GM12878 (cell line): ENCODE results near the gene APOLD1. TPM values are rescaled to one million over a fixed set of nuclear protein-coding genes. Genes with fewer than 3 reads are reported as not detected.

Experiments
- ATAC-seq: fragments of 200-7000 bp; cut with Tn5 transposase; 3 replicates; pipeline ENCODE4 v1.9.1; 2020; ENCODE audit warnings: mild to moderate bottlenecking, moderate library complexity
- BruUV-seq: library from RNA; stranded (reverse); fragments of 400-500 nt; replicated peaks from 2 replicates; lab custom pipeline; 2021; lab: Mats Ljungman, UMichigan
- CTCF ChIA-PET: fragments of 300-600 bp; sonication (Branson Sonifier 250); formaldehyde crosslinking; extraction: SDS; loops from one replicate; lab custom pipeline; 2021; ENCODE audit warnings: inconsistent platforms; lab: Yijun Ruan, JAX
- POLR2A ChIA-PET: fragments of 350-600 bp; formaldehyde crosslinking; extraction: SDS; loops from one replicate; lab custom pipeline; 2021; ENCODE audit warnings: inconsistent platforms; lab: Charles Lee
- RAD21 ChIA-PET: fragments of 300-600 bp; sonication (Branson Sonifier 250); formaldehyde crosslinking; loops from one replicate; lab custom pipeline; 2023; ENCODE audit warnings: antibody characterized with exemption; ENCODE audit not compliant: unreplicated experiment; lab: Charles Lee
- SMC1A ChIA-PET: fragments of 300-600 bp; sonication (Branson Sonifier 250); formaldehyde crosslinking; loops from one replicate; lab custom pipeline; 2023; ENCODE audit not compliant: unreplicated experiment, uncharacterized antibody; lab: Charles Lee
- DNase-seq: peaks from one replicate; pipeline ENCODE4 v3.0.0-alpha.2; 2011; ENCODE audit warnings: low read depth, low spot score
- FAIRE-seq: peaks from 3 replicates; lab custom pipeline; 2011; peaks lifted over from hg19 to GRCh38; lab: Jason Lieb, UNC
- H2AFZ ChIP-seq: 2 replicates; pipeline ENCODE4 v1.6.0; 2011; ENCODE audit warnings: low read depth, low read length, control low read depth; ENCODE audit not compliant: control insufficient read depth
- H3K27ac ChIP-seq: 2 replicates; pipeline ENCODE4 v1.5.1; 2011; ENCODE audit warnings: control low read depth; ENCODE audit not compliant: control insufficient read depth, insufficient read depth
- H3K27me3 ChIP-seq, 2 experiments: replicated peaks in 1 of 2; 2 replicates each; pipeline versions ENCODE4 v1.6.0 to v1.6.1; 2011; ENCODE audit warnings: low read length in 1 of 2; ENCODE audit not compliant: control insufficient read depth in 2 of 2, insufficient read depth in 2 of 2
- H3K36me3 ChIP-seq, 2 experiments: 2 replicates each; pipeline ENCODE4 v1.5.1; 2011; ENCODE audit warnings: low read length in 1 of 2; ENCODE audit not compliant: control insufficient read depth in 2 of 2, insufficient read depth in 2 of 2
- H3K4me1 ChIP-seq: 2 replicates; pipeline ENCODE4 v1.6.1; 2011; ENCODE audit warnings: mild to moderate bottlenecking, low read length, moderate library complexity, mixed read lengths; ENCODE audit not compliant: control insufficient read depth, insufficient read depth
- H3K4me2 ChIP-seq: 2 replicates; pipeline ENCODE4 v1.6.0; 2011; ENCODE audit warnings: control low read depth; ENCODE audit not compliant: control insufficient read depth, insufficient read depth
- H3K4me3 ChIP-seq: fragments of 200-600 bp; sonication (generic); 2 replicates; pipeline ENCODE4 v1.5.1; 2016
- H3K79me2 ChIP-seq: 2 replicates; pipeline ENCODE4 v1.6.0; 2011; ENCODE audit warnings: low read length; ENCODE audit not compliant: control insufficient read depth, insufficient read depth
- H3K9ac ChIP-seq: 2 replicates; pipeline ENCODE4 v1.8.0; 2011; ENCODE audit warnings: low read length, control low read depth, mixed read lengths; ENCODE audit not compliant: control insufficient read depth, insufficient read depth
- H3K9me3 ChIP-seq: replicated peaks from 3 replicates; pipeline ENCODE4 v1.5.1; 2011; ENCODE audit warnings: mild to moderate bottlenecking, low read length; ENCODE audit not compliant: control insufficient read depth, insufficient read depth
- H4K20me1 ChIP-seq: 2 replicates; pipeline ENCODE4 v1.6.0; 2011; ENCODE audit not compliant: control insufficient read depth, insufficient read depth
- ATF3 ChIP-seq: IDR thresholded peaks from 2 replicates; pipeline ENCODE4 v1.6.1; 2011; ENCODE audit warnings: low read depth, mild to moderate bottlenecking, low read length, moderate library complexity, borderline replicate concordance; ENCODE audit errors: extremely low read depth
- BHLHE40 ChIP-seq, 2 experiments: fragments of 450-650 bp in 1 of 2; IDR thresholded peaks; 2 replicates each; pipeline ENCODE4 v1.6.1; 2011 to 2017; ENCODE audit warnings: low read depth in 2 of 2, borderline replicate concordance in 1 of 2, improper control_type of control experiment in 1 of 2, low read length in 1 of 2, mild to moderate bottlenecking in 1 of 2
- CBFB ChIP-seq: IDR thresholded peaks from 2 replicates; pipeline ENCODE4 v1.6.1; 2016; ENCODE audit warnings: antibody characterized with exemption, low read depth
- CEBPZ ChIP-seq: fragments of 150-350 bp; IDR thresholded peaks from 2 replicates; pipeline ENCODE4 v1.6.1; 2016; ENCODE audit warnings: low read depth, low read length
- CREB1 ChIP-seq: IDR thresholded peaks from 2 replicates; pipeline ENCODE4 v1.6.1; 2012; ENCODE audit warnings: low read depth, mild to moderate bottlenecking, inconsistent platforms
- FOXK2 ChIP-seq: fragments of 450-650 bp; IDR thresholded peaks from 2 replicates; pipeline ENCODE4 v1.6.1; 2017; ENCODE audit warnings: mild to moderate bottlenecking, moderate library complexity
- FOXM1 ChIP-seq: IDR thresholded peaks from 2 replicates; pipeline ENCODE4 v1.6.1; 2012; ENCODE audit warnings: low read depth, mild to moderate bottlenecking, inconsistent platforms, low read length, moderate library complexity
- KDM1A ChIP-seq: fragments of 200-600 bp; sonication (generic); IDR thresholded peaks from 2 replicates; pipeline ENCODE4 v1.6.1; 2016; ENCODE audit warnings: borderline replicate concordance
- NBN ChIP-seq: fragments of 450-650 bp; IDR thresholded peaks from 2 replicates; pipeline ENCODE4 v1.6.1; 2016
- NR2C1 ChIP-seq: fragments of 450-650 bp; IDR thresholded peaks from 2 replicates; pipeline ENCODE4 v1.6.1; 2017; ENCODE audit warnings: antibody characterized with exemption, mild to moderate bottlenecking, moderate library complexity
- POU2F2 ChIP-seq: IDR thresholded peaks from 3 replicates; pipeline ENCODE4 v1.6.1; 2011; ENCODE audit warnings: low read depth, mild to moderate bottlenecking, low read length, borderline replicate concordance
- RCOR1 ChIP-seq: conservative IDR thresholded peaks from 2 replicates; pipeline ENCODE4 v1.6.1; 2012; ENCODE audit warnings: low read depth, low read length, improper control_type of control experiment
- RFX5 ChIP-seq: IDR thresholded peaks from 2 replicates; pipeline ENCODE4 v1.6.1; 2011; ENCODE audit warnings: low read depth, low read length, improper control_type of control experiment
- YBX1 ChIP-seq: fragments of 450-650 bp; IDR thresholded peaks from 2 replicates; pipeline ENCODE4 v1.6.1; 2016; ENCODE audit warnings: antibody characterized with exemption
- ZBED1 ChIP-seq: IDR thresholded peaks from 2 replicates; pipeline ENCODE4 v1.6.1; 2016; ENCODE audit warnings: borderline replicate concordance
- WGBS: methylation state at CpG from one replicate; pipeline ENCODE4 v1.1.6; 2016; ENCODE audit warnings: low lambda C conversion rate; ENCODE audit not compliant: insufficient replicate concordance, insufficient coverage; ENCODE audit errors: missing lambda C conversion rate; 5-methylcytosine and 5-hydroxymethylcytosine counted together
- in situ Hi-C: fragments of 300-500 bp; cut with MboI; formaldehyde crosslinking; loops from 9 replicates; pipeline ENCODE4 v1.14.3; 2018; ENCODE audit warnings: mixed read lengths
- intact Hi-C: fragments of 100-400 bp; cut with micrococcal nuclease; formaldehyde crosslinking; loops from one replicate; pipeline ENCODE4 v1.14.2; 2022; ENCODE audit not compliant: unreplicated experiment
- polyA plus RNA-seq, 11 experiments: library from polyadenylated mRNA; depleted of rRNA in 4 of 11; unstranded in 6 of 11; stranded (reverse) in 5 of 11; fragments of >200 nt; fragmentation: Nextera tagmentation in 4 of 11; fragmentation: Illumina TruSeq in 1 of 11; extraction: Ambion mirVana in 4 of 11; extraction: Trizol in 1 of 11; gene quantifications; 1 replicate in 1 of 11; 2 replicates in 10 of 11; pipeline versions ENCODE4 v1.2.1 to v1.2.3, GENCODE V29; 2011 to 2016; ENCODE audit warnings: inconsistent platforms in 2 of 11, missing spikeins in 2 of 11, low read depth in 1 of 11
- total RNA-seq, 4 experiments: library from RNA; depleted of rRNA in 3 of 4; stranded (reverse); fragments of >200 nt in 3 of 4; fragmentation: Illumina TruSeq in 1 of 4; extraction: Trizol in 1 of 4; gene quantifications; 2 replicates each; pipeline versions ENCODE4 v1.2.1 to v1.2.3, GENCODE V29; 2013 to 2021
- TF ChIP-seq, protein P1 (sequence below): fragments of 450-650 bp; conservative IDR thresholded peaks from 2 replicates; pipeline ENCODE4 v1.6.1; 2017; ENCODE audit warnings: mild to moderate bottlenecking, moderate library complexity

Gene APOLD1
- total and polyA plus RNA-seq, 10 of the 15 experiments (the other 5 are each of a cell fraction or from before 2014, with no cell fraction given): 1.1 to 8.9 (median 4.2) TPM

- in situ Hi-C loops (loop anchor here (5.0 kb wide), 1 partner anchor 415 kb away; no protein-coding TSS in a partner anchor), intact Hi-C loops (no loop called here)
- H3K4me2 ChIP-seq: no peak overlapping the region
- ATAC-seq: no peak
- H3K9me3 ChIP-seq: no peaks in the 10 kb centered on the region
- no peaks in the 10 kb centered on the region for H3K27me3 ChIP-seq
- FAIRE-seq: no peak
- no TSS peak for BruUV-seq
- no peak overlapping the region for H3K4me3 ChIP-seq
- no peak overlapping the region for H2AFZ ChIP-seq
- POLR2A ChIA-PET: interaction anchor here (0.6 kb wide), 1 partner anchor 24 kb away, joined by 3 read pairs; no protein-coding TSS in a partner anchor
- SMC1A ChIA-PET: interaction anchor here (0.6 to 2.2 kb wide), 9 partner anchors 10 to 124 kb away, joined by 3 to 8 read pairs (median 5); no protein-coding TSS in a partner anchor
- H3K27ac ChIP-seq: no peak overlapping the region
- CTCF ChIA-PET: interaction anchor here (0.7 to 2.0 kb wide), 8 partner anchors 13 to 1645 kb away, joined by 3 to 6 read pairs (median 4); partner anchors contain the start of gene DDX47
- no peaks in the 10 kb centered on the region for H4K20me1 ChIP-seq
- RAD21 ChIA-PET: interaction anchor here (0.7 to 2.4 kb wide), 6 partner anchors 11 to 420 kb away, joined by 3 to 5 read pairs (median 4); partner anchors contain the start of gene DDX47
- peaks cover 1% of the 10 kb centered on the region; the same call in 1 of the 2 replicates for H3K79me2 ChIP-seq
- H3K9ac ChIP-seq: no peak overlapping the region
- H3K4me1 ChIP-seq: peaks cover 13% of the 10 kb centered on the region
- WGBS: 83% methylated on average over 6 of the region's 6 CpGs
- no peak for DNase-seq
- H3K36me3 ChIP-seq: no peaks in the 10 kb centered on the region
- TF ChIP-seq RFX5: no peak
- TF ChIP-seq CEBPZ: no peak
- no peak for TF ChIP-seq FOXK2
- TF ChIP-seq YBX1: no peak
- no peak for TF ChIP-seq POU2F2
- TF ChIP-seq NBN: no peak
- no peak for TF ChIP-seq FOXM1
- no peak for TF ChIP-seq KDM1A
- no peak for TF ChIP-seq ZBED1
- no peak for TF ChIP-seq CBFB
- no peak for TF ChIP-seq NR2C1
- TF ChIP-seq RCOR1: no peak
- no peak for TF ChIP-seq CREB1
- TF ChIP-seq BHLHE40 (IDR thresholded peaks at IDR 0.05; ENCODE audit: borderline replicate concordance in 1 of 2, low read depth in 2 of 2, low read length in 1 of 2): no peak
- no peak for TF ChIP-seq ATF3
- TF ChIP-seq, protein P1, sequence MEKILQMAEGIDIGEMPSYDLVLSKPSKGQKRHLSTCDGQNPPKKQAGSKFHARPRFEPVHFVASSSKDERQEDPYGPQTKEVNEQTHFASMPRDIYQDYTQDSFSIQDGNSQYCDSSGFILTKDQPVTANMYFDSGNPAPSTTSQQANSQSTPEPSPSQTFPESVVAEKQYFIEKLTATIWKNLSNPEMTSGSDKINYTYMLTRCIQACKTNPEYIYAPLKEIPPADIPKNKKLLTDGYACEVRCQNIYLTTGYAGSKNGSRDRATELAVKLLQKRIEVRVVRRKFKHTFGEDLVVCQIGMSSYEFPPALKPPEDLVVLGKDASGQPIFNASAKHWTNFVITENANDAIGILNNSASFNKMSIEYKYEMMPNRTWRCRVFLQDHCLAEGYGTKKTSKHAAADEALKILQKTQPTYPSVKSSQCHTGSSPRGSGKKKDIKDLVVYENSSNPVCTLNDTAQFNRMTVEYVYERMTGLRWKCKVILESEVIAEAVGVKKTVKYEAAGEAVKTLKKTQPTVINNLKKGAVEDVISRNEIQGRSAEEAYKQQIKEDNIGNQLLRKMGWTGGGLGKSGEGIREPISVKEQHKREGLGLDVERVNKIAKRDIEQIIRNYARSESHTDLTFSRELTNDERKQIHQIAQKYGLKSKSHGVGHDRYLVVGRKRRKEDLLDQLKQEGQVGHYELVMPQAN: no peak
Measured at GRCh38 chr12:12792421-12792820, 7.0 kb downstream of the APOLD1 start.
